ENCODE data around the gene TMPRSS2. TPM values are rescaled to one million over a fixed set of nuclear protein-coding genes. Genes with fewer than 3 reads are reported as not detected.

Gene TMPRSS2
- total and polyA plus RNA-seq, 2 donors from 2014 or later, result 32.8 to 55.0 TPM

DNA sequence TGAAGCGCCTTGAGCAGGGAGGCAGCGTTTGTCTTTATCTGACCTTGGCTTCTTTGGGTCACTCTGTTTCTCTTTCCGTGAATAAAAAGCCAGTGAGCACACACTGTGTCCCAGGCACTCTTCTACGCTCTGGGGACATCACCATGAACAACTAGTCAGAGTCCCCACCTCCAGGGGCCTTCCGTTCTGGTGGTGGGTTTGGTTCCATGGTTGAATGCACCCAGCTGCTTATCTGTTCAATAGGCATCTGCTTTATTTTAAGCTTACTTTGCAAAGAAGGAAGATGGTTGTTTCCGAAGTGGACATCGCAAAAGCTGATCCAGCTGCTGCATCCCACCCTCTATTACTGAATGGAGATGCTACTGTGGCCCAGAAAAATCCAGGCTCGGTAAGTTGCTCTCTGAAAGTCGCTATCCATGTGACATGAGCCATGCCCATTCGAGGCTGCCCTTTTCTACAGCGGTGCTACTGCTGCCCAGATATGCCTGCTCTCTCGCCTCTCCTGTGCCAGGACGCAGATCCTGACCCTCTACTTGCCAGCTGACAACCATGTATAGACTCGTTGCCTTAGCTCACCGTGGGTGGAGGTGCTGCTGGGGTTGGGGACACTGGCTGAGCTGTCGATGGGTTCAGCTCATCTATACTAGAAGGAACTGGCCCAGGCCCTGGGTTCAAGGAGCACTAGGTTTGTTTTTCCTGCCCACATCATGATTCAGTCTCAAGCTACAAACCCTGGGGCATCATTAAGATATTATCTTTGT is 76.0 kb downstream of the TMPRSS2 start:
- Histone ChIP-seq H3K4me3 (ENCODE audit: low read length in 3 of 3) (no peak overlapping the region), H3K36me3 (ENCODE audit: control insufficient read depth in 2 of 3, insufficient read depth in 3 of 3, low read length in 3 of 3) (peaks cover 0 to 24% (median 9%) of the 10 kb centered on the region in 3 donors), H3K9me3 (ENCODE audit: control insufficient read depth in 2 of 3, insufficient read depth in 1 of 3, low read length in 3 of 3) (no peaks in the 10 kb centered on the region), H3K9ac (ENCODE audit: low read length in 3 of 3) (no peak overlapping the region), H3K27me3 (ENCODE audit: control insufficient read depth, insufficient read depth, low read length) (no peaks in the 10 kb centered on the region), H3K27ac (ENCODE audit: low read depth in 2 of 2, low read length in 2 of 2) (no peak overlapping the region), H3K4me1 (ENCODE audit: control insufficient read depth in 2 of 3, insufficient read depth in 2 of 3, low read depth in 1 of 3, low read length in 3 of 3) (peaks cover 0 to 3% (median 0%) of the 10 kb centered on the region in 3 donors)
- intact Hi-C loops (cut with DNase I), result no loop called here
- DNase-seq (no peak), FAIRE-seq (no peak)
- TF ChIP-seq, protein P1, sequence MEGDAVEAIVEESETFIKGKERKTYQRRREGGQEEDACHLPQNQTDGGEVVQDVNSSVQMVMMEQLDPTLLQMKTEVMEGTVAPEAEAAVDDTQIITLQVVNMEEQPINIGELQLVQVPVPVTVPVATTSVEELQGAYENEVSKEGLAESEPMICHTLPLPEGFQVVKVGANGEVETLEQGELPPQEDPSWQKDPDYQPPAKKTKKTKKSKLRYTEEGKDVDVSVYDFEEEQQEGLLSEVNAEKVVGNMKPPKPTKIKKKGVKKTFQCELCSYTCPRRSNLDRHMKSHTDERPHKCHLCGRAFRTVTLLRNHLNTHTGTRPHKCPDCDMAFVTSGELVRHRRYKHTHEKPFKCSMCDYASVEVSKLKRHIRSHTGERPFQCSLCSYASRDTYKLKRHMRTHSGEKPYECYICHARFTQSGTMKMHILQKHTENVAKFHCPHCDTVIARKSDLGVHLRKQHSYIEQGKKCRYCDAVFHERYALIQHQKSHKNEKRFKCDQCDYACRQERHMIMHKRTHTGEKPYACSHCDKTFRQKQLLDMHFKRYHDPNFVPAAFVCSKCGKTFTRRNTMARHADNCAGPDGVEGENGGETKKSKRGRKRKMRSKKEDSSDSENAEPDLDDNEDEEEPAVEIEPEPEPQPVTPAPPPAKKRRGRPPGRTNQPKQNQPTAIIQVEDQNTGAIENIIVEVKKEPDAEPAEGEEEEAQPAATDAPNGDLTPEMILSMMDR (IDR thresholded peaks at IDR 0.05; ENCODE audit: borderline replicate concordance, extremely low read depth, insufficient read depth), result no peak

DNA sequence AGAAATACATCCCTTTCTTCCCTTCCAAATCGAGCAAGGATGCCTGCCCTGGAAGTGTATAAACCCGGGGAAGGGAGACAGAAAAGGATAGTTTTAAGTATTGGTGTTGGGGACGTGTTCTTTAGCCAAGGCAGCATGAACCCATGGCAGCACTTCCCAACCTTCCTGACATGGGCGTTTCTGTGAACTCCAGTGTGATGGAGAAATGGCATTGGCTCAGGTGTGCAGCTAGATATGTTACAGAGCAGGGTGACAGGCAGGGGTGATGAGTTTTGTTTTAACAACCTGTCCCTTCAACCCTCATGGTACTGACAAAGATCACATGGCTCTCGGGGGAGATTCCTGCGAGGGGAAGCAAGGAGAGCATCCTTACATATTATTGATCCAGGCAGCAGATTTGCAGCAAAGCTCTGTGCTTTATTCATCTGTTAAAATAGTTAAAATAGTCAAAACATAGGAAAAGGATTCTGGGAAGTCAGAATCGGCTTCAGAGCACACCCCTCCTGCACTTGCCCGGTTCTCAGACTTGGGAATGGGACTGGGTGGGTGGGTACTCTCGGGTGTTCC is 78.0 kb downstream of the TMPRSS2 start:
- H3K9me3 ChIP-seq (ENCODE audit: control insufficient read depth in 2 of 3, insufficient read depth in 1 of 3, low read length in 3 of 3), result no peaks in the 10 kb centered on the region
- intact Hi-C loops (cut with DNase I), result no loop called here
- peaks cover 0 to 7% (median 0%) of the 10 kb centered on the region in 3 donors for H3K4me1 ChIP-seq (ENCODE audit: control insufficient read depth in 2 of 3, insufficient read depth in 2 of 3, low read depth in 1 of 3, low read length in 3 of 3)
- H3K27ac ChIP-seq (ENCODE audit: low read depth in 2 of 2, low read length in 2 of 2), result no peak overlapping the region
- TF ChIP-seq, protein P1 (IDR thresholded peaks at IDR 0.05; ENCODE audit: borderline replicate concordance, extremely low read depth, insufficient read depth), result no peak
- FAIRE-seq (no peak), DNase-seq (no peak)
- H3K27me3 ChIP-seq (ENCODE audit: control insufficient read depth, insufficient read depth, low read length), result no peaks in the 10 kb centered on the region
- H3K9ac ChIP-seq (ENCODE audit: low read length in 3 of 3), result no peak overlapping the region
- no peak overlapping the region for H3K4me3 ChIP-seq (ENCODE audit: low read length in 3 of 3)
- H3K36me3 ChIP-seq (ENCODE audit: control insufficient read depth in 2 of 3, insufficient read depth in 3 of 3, low read length in 3 of 3), result peaks cover 0 to 13% (median 3%) of the 10 kb centered on the region in 3 donors

DNA sequence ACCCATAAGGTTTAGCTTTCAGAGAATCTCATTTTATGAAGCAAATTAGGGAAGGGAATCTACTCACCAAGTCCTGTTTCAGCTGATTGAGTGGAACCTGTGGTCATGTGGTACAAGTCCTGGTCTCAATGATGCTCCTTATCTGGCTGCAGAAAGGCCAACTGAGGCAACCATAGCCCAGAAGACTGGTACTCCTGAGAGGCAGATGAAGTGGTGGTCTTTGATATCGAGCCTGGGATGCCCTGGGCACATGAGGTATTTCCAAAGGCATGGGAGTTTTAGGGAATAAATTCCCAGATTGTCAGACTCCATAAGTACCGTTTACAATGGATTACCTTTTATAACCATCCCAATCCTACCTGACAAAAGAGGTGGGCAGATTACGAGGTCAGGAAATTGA is 78.7 kb downstream of the TMPRSS2 start:
- no peak overlapping the region for H3K9ac ChIP-seq (ENCODE audit: low read length in 3 of 3)
- FAIRE-seq, result no peak
- no peak overlapping the region for H3K27ac ChIP-seq (ENCODE audit: low read depth in 2 of 2, low read length in 2 of 2)
- H3K4me3 ChIP-seq (ENCODE audit: low read length in 3 of 3), result no peak overlapping the region
- TF ChIP-seq, protein P1 (IDR thresholded peaks at IDR 0.05; ENCODE audit: borderline replicate concordance, extremely low read depth, insufficient read depth), result no peak
- H3K4me1 ChIP-seq (ENCODE audit: control insufficient read depth in 2 of 3, insufficient read depth in 2 of 3, low read depth in 1 of 3, low read length in 3 of 3), result peaks cover 0 to 7% (median 0%) of the 10 kb centered on the region in 3 donors
- no peaks in the 10 kb centered on the region for H3K27me3 ChIP-seq (ENCODE audit: control insufficient read depth, insufficient read depth, low read length)
- DNase-seq, result no peak
- peaks cover 0 to 13% (median 0%) of the 10 kb centered on the region in 3 donors for H3K36me3 ChIP-seq (ENCODE audit: control insufficient read depth in 2 of 3, insufficient read depth in 3 of 3, low read length in 3 of 3)
- intact Hi-C loops (cut with DNase I), result no loop called here
- H3K9me3 ChIP-seq (ENCODE audit: control insufficient read depth in 2 of 3, insufficient read depth in 1 of 3, low read length in 3 of 3), result no peaks in the 10 kb centered on the region

All from kidney (tissue), 14 donors.